DMS53 (cell line): ENCODE data around the gene OSGIN1.
A peak's percentile ranks its signal among the peaks of the same experiment; 100 is the strongest.

ENCODE experiments used
- DNase-seq: peaks from one replicate; lab custom pipeline; 2025; lab: John Stamatoyannopoulos, UW

Gene OSGIN1

DNA sequence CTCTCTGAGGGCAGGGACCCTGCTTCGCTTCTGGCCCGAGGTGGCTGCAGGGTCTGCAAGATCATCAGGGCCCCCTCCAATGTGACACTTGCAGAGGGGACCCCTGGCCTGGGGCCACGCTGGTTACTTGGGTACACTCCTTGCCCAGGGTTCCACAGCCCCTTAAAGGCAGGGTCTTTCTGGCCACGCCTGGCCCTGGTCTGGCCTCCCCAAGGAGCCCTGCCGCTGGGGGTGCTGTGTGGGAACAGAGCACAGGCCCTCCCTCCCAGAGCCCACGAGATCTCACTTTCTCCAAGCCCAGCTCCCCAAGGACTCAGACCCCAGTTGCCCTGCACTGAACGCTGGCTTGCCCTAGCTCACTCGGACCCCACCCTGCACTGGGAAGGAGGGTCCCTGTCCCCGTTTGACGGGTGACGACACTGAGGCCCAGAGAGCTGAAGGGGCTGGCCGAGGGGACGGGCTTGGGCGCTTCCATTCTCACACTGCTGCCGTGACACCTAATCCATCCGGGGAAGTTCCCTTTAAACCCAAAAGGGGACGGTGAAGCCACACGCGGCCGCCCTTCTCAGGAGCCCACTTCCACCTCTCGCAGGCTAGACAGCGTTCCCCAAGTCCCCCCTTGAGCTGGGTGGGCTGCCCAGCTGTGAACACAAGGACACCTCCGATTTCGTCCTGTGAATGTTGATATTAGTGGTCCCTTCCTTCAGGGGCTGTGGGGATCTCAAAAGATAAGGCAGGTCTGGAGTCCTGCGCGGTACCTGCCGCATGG, 26.9 kb upstream of the OSGIN1 start:
- DNase-seq, result no peak

DNA sequence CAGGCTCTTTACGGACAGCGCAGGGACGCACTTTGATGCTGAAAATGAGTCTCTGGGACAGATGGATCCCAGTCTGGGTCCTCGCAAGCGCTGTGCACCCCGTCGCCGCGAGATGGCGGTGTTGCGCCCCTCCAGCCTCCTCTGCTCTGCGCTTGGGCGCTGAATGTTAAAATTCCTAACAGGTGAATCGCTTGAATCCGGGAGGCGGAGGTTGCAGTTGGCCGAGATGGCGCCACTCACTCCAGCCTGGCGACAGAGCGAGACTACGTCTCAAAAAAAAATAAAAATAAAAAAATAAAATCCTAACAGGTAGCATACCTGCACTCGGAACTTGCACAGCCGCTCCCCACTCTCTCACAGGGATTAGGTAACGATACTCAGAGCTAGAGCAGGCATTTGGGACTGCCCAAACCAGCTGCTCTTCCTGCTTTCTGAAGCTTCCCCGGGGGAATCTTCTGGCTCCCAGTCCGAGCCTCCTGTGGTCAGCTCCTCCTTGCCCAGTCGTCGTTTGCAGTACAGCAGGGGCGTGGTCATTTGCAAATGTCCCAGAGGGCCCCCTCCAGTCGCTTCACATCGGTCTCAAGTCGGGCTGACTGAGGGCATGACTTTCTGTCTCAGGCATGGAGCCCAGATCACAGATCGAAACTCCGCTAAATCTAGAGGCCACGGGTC, 26.2 kb upstream of the OSGIN1 start:
- DNase-seq, result peak; percentile 85

DNA sequence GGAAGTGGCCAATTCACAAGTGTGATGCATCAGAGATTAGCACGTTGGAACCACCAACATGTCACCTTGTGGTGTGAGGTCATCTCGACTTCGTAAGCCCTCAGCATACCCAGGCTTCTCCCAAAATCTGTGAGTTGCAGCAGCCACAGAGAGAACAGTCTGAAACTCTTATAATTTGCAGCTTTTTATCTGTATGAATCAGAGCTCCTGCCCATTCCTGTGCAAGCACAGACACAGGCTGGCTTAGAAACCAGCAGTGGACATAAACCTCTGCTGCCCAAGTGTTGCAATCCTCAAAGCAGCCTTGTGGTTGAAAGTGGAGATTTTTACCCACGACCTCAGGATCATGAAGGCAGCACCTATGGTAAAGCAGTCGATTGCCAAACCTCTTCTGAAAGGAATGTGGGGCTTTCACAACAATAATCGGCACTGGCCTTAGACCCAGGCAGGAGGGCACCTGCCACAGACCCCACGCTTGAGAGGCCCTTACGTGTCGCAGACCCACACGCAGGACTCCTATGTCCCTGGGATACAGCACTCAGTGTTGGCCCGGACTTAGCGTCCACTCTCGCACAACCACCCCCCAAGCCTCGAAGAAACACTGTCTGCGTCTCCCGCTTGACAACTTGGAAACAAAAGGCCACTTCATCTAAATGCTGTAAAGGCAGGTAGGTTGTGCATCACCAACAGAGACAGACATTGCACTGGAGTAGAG, 24.5 kb upstream of the OSGIN1 start:
- no peak for DNase-seq

DNA sequence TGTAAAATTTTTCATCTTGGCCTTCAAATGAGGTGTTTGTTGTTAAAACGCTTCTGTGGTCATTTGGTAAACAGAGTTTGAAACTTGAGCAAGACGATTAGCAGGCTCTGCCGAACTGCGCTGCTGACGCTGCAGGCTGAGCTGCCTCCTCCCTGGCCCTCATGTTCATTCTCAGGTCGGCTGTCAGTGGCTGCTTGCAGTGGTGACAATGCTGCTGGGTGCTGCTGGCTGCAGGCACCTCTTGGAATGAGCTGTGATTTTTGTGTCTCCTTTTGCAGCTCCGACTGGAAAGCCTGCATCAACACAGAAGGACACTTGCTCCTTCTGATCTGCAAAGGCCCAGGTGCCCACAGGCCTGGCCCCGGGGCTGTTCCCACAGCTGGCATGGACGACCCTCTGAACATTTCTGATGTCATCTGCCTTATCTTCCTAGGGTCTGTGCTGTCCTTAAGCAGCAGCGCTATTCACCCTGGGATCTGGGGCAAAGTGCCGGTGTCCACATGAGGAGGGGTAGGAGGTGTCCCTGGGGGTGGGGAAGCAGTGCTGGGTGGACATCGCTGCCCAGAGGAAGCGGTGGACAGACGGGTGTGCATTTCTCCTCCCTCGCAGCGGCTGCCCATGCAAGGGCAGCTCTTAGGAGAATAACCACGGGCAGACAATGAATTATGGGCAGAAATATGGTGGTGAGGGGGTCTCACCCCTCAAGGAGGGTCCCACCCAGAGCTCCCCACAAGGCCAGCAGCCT, 23.1 kb upstream of the OSGIN1 start:
- DNase-seq, result no peak

DNA sequence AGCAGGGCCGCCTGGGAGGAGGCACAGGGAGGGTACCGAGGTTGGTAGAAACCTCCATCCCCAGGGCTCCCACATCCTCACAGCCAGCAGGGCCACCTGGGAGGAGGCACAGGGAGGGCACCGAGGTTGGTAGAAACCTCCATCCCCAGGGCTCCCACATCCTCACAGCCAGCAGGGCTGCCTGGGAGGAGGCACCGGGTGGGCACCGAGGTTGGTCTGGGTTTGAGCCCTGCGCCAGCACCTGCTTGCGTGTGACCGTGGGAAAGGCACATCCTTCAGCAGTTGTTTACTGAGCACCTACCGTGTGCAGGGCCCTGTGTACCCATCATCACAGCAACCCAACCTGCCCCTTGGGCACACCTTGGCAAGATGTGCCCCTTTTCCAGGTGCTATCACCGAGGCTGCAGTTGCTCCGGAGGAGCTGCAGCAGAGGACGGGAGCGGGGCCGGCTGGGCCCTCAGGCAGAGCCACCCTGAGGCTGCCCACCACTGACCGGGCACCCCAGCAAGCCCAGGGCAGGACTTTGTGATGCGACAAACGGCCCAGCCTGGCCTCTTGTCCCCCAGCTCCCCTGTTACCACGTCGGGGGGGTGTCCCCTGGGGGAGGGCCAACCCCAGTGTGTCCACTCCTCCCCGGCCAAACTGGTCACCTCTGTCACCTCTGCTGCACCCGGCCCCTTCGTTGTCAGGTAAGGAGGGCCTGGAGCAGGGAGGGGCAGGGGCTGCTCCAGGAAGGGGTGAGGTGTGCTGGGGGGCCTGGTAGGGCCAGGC, 22.1 kb upstream of the OSGIN1 start:
- no peak for DNase-seq

DNA sequence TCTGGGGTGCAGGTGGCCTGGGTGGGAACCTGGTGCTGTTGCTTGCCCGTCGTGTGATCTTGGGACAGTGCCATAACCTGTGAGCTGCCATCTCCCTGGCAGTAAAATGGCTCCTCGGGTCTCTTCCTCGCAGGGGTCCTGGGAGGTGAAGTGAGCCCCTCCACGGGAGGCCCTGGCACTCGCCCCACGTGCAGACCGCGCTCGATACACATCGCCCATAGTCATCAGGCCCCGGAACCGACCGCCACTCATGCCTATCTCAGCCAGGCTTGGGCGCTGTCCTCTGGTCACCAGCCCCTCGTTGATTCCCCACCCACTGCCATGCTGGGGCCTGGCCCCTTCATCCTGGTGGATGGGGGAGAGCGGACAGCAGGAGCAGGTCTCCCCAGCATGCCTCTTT, 21.5 kb upstream of the OSGIN1 start:
- DNase-seq, result no peak

DNA sequence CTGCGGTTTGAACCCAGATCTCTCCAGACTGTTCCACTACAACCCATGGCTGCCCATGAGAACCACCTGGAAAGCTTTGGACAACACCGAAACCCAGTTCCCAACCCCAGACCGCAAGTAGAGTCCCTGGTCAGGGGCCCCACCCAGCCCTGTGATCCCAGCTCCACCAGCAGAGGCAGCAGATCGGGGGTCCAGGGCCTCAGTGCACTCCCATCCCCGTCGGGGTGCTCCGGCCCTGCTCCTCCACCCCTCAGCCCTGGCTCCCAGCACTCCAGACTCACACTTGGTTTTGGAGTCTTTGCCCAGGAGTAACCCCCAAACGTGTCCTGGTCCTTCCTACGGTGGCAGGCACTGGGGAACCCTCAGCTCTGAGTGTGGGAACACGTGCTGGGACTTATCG, 20.7 kb upstream of the OSGIN1 start:
- DNase-seq, result no peak

DNA sequence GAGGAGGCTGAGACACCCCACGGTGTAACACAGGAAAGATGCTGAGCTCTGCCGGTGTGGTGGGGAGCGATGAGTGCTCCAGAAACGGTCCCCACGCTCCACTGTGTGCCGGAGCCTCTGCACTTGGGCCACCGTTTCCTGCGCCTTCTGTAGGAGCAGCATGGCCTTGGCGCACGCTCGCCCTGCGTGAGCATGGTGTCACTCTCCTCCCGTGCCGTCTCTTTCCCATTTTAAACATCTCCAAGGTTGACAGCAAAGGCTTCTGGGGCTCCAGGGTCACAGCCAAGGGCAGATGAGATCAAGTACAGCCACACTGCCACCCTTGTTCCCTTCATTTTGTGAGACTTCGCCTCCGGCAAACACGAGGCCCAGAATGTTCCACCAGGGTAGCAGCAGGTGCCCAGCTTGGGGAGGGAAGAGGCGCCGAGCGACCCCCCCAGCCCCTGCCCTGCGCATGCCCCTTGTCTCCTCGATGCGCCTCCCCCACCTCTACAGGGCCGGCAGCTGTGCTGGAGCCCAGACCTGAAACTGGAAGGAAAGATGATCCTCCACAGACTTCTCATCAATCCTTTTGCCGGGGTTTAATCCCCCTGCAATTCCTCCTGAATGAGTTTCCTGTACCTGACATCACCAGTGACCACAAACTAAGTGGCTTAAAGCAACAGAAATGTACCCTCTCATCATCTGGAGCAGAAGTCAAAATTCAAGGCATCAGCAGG, 19.9 kb upstream of the OSGIN1 start:
- no peak for DNase-seq

DNA sequence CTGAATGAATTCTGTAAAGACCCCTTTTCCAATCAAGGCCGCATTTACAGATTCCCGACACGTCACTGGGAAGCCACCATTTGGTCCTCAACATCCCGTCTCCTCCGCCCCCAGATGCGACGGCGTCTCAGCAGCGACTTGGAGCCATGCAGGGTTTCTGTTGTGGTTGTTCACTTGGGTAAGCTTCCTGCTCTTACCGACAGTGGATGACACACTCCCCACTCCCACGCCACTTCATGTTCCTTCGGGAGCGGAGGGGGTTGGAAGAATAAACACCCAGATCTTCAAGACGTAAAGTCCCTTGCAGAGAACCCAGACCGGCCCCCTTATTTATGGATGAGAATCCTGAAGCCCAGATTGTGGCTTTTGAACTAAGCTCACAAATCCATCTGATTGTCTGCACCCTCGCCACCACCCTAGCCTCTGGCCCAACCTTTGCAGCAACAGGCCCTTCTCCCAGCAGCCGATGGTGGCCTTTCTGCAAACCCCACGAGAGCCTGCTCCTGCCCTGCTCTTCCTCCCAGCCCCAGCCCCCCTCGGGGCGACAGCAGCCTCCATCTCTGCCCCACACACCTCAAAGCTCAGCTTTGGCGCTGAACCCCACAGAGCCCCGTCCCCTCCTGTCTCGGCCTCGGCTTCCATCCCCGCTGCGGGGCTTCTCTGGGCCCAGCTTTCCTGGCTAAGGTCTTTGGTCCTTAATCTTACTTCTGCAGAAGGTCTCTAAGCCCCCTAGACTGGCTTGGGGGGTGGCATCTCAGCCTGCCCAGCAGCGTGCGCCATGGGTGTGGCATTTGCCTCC, 19.0 kb upstream of the OSGIN1 start:
- DNase-seq, result no peak

DNA sequence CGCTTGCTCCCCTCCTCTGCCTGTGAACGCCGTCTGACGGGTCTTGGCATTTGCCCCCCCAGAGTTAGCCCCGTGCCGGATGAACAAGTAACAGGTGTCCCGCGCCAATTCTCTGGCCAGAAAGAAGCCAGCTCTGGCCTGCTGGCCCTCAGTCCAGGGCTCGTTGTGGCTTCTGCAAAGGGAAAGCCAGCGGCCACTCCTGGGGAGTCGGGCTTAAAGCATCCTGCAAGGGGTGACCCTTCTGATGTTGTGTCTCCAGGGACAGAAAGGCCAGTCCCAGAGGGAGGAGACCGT, 18.4 kb upstream of the OSGIN1 start:
- no peak for DNase-seq

DNA sequence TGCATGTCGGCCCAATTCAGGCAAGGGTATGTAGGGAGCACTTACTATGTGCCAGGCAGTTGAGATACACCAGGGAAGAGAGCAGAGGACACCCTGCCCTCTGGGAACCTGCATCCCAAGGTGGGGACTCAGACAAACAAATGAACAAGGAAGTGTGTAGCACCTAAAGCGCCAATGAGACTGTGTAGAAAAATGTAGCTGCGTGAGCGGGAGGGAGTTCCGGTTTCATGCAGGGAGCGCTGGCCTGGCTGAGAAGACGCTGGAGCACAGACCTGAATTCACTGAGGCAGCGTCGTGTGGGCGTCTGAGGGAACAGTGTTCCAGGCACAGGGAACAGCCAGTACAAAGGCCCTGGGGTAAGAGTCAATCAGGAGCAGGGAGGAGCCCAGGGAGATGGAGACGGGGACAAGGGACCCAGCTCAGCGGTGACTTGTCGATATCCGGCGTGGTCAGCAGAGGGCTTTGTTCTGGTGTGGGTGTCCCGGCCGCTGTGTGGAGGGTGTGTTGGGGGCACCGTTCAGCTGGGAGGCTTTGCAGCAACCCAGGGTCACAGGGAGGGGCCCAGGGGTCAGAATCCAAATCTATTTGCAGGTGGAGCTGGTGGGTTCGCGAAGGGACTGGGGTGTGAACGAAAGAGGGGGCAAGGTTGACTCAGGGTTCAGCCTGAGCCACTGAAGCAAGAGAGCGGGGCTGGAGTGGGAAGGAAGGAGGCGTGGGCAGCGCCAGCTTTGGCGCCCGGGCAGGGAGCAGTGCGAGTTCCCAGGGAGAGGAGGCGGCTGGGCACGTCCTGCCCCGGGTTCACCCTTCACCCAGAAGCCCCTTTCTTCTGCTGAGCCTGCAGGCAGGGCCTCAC, 17.8 kb upstream of the OSGIN1 start:
- peak; percentile 43 for DNase-seq

DNA sequence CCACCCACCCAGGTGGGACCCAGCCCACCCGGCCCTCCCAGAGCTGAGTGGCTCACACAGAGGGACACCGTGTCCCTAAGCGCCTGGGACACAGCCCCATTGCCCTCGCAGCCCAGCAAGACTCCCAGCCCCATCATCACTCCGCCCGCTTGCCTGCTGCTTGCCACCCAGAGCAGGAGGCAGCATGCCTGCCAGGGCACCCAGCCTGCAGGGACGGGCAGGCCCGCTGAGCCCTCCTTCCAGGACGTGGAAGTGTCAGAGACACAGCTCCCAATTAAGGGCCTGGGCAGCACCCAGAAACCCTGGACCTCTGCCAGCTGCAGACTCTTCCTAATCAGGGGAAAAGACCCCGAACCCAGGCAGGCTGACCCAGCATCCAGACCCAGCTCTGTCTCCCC, 17.2 kb upstream of the OSGIN1 start:
- DNase-seq, result no peak

DNA sequence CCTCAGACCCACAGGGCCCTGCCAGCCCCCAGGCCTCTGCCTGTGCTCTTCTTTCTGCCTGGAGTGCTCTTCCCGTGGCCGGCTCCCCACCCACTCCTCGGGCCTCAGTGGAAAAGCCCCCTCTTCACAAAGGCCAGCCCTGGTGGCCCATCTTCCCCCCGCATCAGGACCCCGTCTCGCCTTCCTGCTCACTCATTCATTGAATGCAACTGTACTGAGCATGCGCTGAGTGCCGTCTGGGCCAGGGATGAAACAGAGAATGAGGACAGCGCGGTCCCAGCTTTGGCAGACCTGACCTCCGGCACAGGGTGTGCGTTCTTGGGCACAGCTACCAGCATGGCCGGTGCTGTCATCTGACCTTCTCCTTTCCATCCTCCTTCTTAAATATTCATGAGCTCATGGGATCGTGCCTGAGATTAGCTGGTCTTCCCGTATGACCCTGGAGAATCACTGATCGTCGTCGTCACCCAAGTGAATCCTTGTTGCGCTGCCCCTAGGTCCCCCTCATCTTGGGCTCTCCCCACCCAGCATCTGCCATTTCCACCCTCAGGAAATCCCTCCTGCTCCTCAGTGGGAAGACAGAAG, 16.4 kb upstream of the OSGIN1 start:
- no peak for DNase-seq

DNA sequence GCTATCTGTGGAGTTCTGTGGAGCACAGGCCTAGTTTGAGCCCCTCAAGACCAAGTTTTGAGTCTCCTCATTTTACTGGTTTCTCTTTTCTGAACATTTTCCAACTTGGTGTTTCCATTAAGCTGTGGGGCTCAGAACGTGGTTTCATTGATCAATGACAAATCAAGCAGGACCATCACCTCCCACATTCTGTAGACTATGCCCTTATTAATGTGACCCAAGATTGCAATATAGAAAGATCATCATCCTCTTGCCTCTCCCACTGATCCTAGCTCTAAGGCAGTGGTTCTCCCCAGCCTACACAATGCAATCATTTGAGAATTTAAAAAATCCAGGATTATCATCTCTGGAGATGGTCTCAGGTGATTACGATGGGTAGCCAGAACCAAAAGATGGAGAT, 15.8 kb upstream of the OSGIN1 start:
- no peak for DNase-seq

DNA sequence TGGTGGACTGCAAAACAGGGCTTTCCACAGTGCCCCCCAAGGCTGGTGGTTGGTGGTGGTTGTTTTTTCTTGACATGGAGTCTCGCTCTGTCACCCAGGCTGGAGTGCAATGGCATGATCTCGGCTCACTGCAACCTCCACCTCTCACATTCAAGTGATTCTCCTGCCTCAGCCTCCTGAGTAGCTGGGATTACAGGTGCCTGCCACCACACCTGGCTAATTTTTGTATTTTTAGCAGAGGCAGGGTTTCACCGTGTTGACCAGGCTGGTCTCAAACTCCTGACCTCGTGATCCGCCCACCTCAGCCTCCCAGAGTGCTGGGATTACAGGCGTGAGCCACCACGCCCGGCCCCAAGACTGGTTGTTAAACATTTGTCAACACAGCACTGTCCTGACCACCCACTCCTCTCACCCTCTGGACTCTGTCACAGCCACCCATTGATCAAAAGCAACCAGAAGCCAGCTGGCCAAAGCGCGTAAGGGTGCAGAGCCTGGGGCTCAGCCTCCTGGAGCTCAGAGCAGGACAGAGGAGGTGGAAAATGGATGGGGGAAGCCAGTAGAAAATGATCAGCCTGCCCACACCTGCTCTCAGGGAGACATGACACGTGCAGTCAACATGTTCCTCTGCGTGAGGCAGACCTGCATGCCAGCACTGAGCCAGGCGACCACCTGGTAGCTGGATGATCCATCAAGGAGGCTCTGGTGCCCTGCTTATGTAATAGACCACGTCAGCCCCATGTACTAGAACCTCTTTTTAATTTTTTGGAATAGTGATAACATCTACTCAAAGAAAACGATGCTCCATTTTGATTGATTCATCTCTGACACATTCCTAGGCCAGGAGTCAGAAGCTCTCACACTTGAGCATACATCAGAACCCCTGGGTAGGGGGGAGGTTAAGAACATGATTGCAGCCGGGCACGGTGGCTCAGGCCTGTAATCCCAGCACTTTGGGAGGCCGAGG, 14.8 kb upstream of the OSGIN1 start:
- DNase-seq, result no peak

DNA sequence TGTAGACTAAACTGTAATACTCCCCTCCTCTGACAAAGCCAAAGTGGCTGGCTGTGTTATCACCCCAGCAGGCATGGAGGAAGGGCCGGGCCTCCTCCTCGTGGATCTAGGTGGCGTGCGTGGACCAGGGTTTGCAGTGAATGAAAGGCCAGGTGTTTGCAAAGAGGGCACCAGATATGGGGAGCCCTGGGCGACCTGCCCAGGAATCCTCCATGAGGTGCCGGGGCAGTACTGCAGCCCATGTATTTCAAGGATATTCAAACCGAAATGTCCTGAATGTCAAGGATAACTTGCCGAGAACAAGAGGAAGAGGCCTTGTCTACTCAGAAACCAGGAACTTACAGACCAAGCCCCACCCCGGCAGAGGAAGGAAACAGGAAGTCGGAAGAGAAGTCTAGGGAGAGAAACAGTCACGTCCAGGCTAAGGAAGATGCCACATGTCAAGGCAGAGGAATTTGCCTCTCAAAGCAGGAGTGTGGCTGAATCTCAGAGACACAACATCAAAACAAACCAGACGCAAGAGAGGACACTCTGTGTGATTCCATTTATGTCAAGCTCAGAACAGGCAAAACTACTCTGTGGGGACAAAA, 13.7 kb upstream of the OSGIN1 start:
- DNase-seq, result no peak

DNA sequence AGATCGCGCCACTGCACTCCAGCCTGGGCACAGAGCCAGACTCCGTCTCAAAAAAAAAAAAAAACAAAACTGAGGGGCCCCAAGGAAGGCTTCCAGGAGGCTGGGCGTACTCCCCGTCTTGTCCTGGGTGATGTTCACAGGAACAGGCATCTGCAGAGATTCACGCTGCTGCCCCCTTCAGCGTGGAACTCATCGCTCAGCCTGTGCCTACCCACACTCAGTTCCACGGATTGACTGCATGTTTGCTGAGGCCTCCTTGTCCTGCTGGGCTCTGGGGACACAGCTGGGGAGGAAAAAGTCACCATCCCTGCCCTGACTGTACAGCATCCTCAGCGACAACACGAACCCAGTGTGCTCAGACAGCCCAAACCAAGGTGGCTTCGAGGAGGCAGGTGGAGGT, 12.9 kb upstream of the OSGIN1 start:
- peak; percentile 9 for DNase-seq
